ENCODE data around the gene GBX2.

DNA sequence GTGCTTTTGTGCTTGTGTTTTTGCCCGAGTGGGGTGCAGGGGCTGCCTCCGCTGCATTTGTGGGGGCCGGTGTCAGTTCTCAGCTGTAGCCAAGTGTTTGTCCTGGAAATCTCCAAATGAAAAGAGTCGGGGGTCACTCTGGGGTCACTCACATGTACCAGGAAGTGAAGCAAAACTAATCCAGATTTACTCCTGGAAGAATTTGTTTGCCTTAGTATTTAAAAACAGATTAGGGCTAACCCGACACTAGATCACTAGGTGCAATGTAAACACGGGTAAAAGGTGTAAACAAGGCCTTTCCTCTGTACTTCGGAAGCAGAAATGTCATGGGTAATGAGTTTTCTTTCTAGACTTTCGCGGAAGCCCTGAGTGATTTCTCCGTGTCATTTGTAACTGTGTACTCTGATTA lies 50.3 kb downstream of the GBX2 start:
- TF ChIP-seq POLR2A (IDR thresholded peaks at IDR 0.05) = no peak
- TF ChIP-seq, protein P1, sequence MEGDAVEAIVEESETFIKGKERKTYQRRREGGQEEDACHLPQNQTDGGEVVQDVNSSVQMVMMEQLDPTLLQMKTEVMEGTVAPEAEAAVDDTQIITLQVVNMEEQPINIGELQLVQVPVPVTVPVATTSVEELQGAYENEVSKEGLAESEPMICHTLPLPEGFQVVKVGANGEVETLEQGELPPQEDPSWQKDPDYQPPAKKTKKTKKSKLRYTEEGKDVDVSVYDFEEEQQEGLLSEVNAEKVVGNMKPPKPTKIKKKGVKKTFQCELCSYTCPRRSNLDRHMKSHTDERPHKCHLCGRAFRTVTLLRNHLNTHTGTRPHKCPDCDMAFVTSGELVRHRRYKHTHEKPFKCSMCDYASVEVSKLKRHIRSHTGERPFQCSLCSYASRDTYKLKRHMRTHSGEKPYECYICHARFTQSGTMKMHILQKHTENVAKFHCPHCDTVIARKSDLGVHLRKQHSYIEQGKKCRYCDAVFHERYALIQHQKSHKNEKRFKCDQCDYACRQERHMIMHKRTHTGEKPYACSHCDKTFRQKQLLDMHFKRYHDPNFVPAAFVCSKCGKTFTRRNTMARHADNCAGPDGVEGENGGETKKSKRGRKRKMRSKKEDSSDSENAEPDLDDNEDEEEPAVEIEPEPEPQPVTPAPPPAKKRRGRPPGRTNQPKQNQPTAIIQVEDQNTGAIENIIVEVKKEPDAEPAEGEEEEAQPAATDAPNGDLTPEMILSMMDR (IDR thresholded peaks at IDR 0.05 in 4 of 5, conservative IDR thresholded peaks at IDR 0.05 in 1 of 5) = no peak

Data from gastrocnemius medialis (tissue), 4 donors.